HL-60 (cell line): Measurements from ENCODE around the gene GFRA1.

ENCODE experiments used
- DNase-seq, 2 experiments: peaks; one replicate each; pipeline ENCODE4 v3.0.0-alpha.2; 2010 to 2020; ENCODE audit warnings: low read depth in 1 of 2, low spot score in 1 of 2
- H3K27ac ChIP-seq: fragments of 250-450 bp; sonication (Bioruptor Pico); replicated peaks from 2 replicates; pipeline ENCODE4 v1.5.1; 2020; ENCODE audit warnings: mild to moderate bottlenecking, moderate library complexity
- H3K27me3 ChIP-seq: fragments of 250-450 bp; sonication (Bioruptor Pico); 2 replicates; pipeline ENCODE4 v1.5.1; 2021; ENCODE audit warnings: mild to moderate bottlenecking, moderate library complexity; ENCODE audit not compliant: insufficient read depth, poor library complexity, severe bottlenecking
- H3K4me3 ChIP-seq: replicated peaks from 2 replicates; pipeline ENCODE4 v1.5.1; 2011; ENCODE audit warnings: mild to moderate bottlenecking, control low read depth, low read length; ENCODE audit not compliant: insufficient read depth
- CTCF ChIP-seq: IDR thresholded peaks from one replicate; pipeline ENCODE4 v1.5.1; 2011; ENCODE audit warnings: low read length, control low read depth, inconsistent platforms; ENCODE audit not compliant: insufficient read depth
- GABPA ChIP-seq: IDR thresholded peaks from 2 replicates; pipeline ENCODE4 v1.6.1; 2012; ENCODE audit warnings: low read depth
- POLR2AphosphoS5 ChIP-seq: IDR thresholded peaks from 2 replicates; pipeline ENCODE4 v1.6.1; 2012; ENCODE audit warnings: low read depth
- SPI1 ChIP-seq: IDR thresholded peaks from 2 replicates; pipeline ENCODE4 v1.6.1; 2012; ENCODE audit warnings: low read depth, mild to moderate bottlenecking, borderline replicate concordance
- TF ChIP-seq, protein P1 (sequence below): IDR thresholded peaks from 2 replicates; pipeline ENCODE4 v1.6.1; 2012; ENCODE audit warnings: low read depth; ENCODE audit not compliant: insufficient replicate concordance

The GFRA1 gene

GRCh38 chr10:116063107-116063506 is 209.9 kb downstream of the GFRA1 start:
- Histone ChIP-seq H3K4me3 (no peak overlapping the region), H3K27ac (no peak overlapping the region), H3K27me3 (no peaks in the 10 kb centered on the region)
- TF ChIP-seq SPI1 = no peak
- TF ChIP-seq POLR2AphosphoS5 = no peak
- TF ChIP-seq CTCF = no peak
- TF ChIP-seq, protein P1, sequence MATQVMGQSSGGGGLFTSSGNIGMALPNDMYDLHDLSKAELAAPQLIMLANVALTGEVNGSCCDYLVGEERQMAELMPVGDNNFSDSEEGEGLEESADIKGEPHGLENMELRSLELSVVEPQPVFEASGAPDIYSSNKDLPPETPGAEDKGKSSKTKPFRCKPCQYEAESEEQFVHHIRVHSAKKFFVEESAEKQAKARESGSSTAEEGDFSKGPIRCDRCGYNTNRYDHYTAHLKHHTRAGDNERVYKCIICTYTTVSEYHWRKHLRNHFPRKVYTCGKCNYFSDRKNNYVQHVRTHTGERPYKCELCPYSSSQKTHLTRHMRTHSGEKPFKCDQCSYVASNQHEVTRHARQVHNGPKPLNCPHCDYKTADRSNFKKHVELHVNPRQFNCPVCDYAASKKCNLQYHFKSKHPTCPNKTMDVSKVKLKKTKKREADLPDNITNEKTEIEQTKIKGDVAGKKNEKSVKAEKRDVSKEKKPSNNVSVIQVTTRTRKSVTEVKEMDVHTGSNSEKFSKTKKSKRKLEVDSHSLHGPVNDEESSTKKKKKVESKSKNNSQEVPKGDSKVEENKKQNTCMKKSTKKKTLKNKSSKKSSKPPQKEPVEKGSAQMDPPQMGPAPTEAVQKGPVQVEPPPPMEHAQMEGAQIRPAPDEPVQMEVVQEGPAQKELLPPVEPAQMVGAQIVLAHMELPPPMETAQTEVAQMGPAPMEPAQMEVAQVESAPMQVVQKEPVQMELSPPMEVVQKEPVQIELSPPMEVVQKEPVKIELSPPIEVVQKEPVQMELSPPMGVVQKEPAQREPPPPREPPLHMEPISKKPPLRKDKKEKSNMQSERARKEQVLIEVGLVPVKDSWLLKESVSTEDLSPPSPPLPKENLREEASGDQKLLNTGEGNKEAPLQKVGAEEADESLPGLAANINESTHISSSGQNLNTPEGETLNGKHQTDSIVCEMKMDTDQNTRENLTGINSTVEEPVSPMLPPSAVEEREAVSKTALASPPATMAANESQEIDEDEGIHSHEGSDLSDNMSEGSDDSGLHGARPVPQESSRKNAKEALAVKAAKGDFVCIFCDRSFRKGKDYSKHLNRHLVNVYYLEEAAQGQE = no peak
- TF ChIP-seq GABPA = no peak
- DNase-seq = no peak

DNA sequence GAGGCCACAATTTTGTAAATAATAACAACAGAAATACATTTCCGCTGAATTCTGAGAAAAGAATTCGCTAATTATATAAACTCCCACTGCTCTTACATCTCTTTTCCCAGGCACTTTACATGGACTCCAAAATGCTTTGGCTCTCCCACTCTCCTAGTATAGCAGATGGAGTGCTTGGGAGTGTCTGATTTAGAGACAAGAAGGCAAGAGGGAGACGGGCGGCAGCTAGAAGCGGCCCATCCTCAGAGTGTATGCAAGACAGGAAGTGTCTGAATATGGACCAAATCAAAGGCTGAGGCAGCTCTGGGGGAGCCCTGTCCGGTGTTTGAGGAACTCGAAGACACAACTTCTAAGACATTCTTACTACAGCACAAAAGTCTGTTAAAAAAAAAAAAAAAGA is 212.1 kb downstream of the GFRA1 start:
- no peak for TF ChIP-seq CTCF
- TF ChIP-seq, protein P1 = no peak
- no peak for TF ChIP-seq GABPA
- TF ChIP-seq POLR2AphosphoS5 = no peak
- TF ChIP-seq SPI1 = no peak

GRCh38 chr10:116059320-116059719 is 213.7 kb downstream of the GFRA1 start:
- Histone ChIP-seq H3K27ac (no peak overlapping the region), H3K27me3 (no peaks in the 10 kb centered on the region), H3K4me3 (no peak overlapping the region)
- no peak for DNase-seq
- TF ChIP-seq CTCF = no peak
- no peak for TF ChIP-seq POLR2AphosphoS5
- TF ChIP-seq, protein P1 = no peak
- no peak for TF ChIP-seq GABPA
- no peak for TF ChIP-seq SPI1

More for the DNA sequence above, 212.1 kb downstream of the GFRA1 start:
- Histone ChIP-seq H3K27me3 (no peaks in the 10 kb centered on the region), H3K27ac (no peak overlapping the region), H3K4me3 (no peak overlapping the region)
- no peak for DNase-seq
